Measurements from ENCODE around the gene CDH4.

The CDH4 gene

GRCh38 chr20:61360940-61361339 is 108.9 kb downstream of the CDH4 start:
- no peak for DNase-seq

DNA sequence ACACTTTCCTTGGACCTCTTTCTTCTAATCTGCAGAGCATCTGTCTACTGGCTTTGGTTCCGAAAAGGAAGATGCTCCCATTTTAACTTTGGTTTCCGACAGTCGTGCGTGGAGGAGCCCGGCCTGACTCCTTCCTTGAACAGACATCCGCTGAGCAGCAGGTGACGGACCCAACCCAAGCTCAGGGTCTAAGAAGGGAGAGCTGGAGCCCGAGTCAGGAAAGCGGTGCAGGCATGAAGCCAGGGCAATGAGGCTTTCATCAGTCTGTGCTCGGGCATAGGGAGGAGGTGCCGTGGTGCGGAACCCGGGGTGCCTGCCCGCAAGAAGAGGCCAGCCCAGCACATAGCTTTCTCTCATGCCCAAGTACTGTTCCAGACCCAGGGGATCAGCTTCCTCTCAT is 109.4 kb downstream of the CDH4 start:
- no peak for DNase-seq

- DNase-seq, result no peak
Measured at GRCh38 chr20:61364147-61364546, 112.1 kb downstream of the CDH4 start.

DNA sequence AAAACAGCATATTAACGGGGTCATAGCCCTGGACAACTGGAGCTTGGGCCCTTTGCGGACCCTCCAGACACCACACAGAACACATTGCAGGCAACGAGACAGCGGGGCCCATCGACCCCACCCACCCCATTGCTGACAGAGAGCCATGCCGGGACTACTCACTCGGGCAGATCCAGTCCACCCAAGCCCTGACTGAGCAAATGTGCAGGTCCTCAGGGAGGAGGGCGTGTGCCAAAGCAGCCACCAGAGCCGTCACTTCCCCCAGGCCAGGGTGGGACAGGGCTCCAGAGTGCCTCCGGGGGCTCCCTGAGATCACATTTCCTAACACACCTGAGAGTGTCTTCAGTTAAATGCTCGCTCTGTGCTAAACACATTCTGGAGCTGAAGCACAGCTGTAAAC is 114.9 kb downstream of the CDH4 start:
- no peak for DNase-seq

GRCh38 chr20:61369731-61370520 is 117.9 kb downstream of the CDH4 start:
- no peak for DNase-seq

GRCh38 chr20:61370841-61371303 is 118.8 kb downstream of the CDH4 start:
- DNase-seq, result no peak

- DNase-seq, result no peak
Measured at GRCh38 chr20:61371501-61372136, 119.6 kb downstream of the CDH4 start.

DNA sequence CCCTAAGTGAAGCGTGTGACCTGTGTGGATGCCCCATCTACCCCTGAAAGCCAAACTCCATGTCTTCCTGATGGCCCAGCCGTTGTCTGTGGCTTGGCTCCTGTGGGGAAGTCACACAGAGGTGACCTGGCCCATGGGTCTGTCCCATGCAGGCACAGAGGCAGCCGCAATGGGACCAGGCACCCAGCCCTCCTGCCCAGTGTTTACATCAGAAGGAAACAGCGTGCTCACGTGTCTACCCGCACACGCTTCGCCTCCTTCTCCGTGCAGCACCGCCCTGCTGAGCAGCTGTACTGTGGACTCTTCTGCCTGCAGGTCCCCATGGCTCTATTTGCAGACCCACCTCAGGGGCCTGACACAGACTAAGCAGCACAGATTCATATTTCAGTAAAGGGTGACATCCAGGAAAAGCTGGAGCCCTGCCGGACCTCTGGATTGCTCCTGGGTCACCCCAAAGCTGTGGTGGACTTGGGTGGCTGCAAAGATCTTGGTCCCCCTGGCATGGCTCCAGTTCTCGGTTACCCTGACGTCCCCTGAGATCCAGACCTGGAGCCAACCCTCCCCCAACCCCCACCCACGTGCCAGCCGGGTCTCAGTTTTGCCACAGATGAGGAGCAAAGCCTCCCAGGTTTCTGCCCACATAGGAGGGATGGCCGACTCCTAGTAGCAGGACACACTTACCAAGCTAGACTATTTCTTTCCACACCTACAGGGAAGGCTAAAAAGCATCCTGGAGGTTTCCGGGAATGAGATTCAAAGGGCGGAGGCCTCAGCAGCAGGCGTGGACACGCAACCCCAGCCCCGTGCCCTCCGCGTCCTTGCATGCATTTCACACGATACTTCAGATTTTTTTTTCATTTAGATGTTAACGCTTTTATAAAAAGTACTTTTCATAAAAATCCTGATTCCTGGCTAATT is 120.3 kb downstream of the CDH4 start:
- no peak for DNase-seq

- DNase-seq, result no peak
Measured at GRCh38 chr20:61373055-61373399, 121.0 kb downstream of the CDH4 start.

- no peak for DNase-seq
Measured at GRCh38 chr20:61373956-61374545, 122.0 kb downstream of the CDH4 start.

DNA sequence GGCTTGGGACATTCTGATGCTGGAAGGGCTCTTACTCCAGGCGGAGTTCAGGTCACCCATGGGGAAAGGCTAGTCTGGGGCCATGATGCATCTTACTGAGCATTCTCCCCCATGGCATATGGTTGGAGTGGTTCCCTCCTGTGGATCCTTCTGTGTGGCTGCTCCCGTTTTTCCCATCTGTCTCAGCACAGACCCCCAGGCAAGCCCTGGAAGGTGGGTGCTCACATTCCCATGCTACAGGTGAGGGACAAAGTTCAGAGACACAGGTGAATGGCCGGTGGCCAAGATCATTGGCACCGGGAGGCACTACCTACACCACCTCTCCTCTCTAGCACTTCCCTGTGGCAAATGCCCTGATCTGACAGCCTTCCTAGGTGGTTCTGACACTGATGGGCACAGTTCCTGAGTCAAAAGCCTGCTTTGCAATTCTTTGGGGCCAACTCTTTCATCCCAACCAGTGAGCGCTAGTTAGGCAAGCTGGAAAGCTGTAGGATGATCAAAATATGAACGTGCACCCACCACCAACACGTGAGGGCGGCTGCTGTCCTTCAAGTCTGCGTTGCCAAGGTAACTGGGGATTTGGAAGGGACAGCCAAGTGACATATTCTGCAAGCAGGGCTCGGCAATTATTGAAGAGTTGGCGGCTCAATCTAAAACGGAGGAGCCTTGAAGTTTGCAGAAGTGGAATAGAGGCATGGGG is 124.6 kb downstream of the CDH4 start:
- DNase-seq, result no peak

DNA sequence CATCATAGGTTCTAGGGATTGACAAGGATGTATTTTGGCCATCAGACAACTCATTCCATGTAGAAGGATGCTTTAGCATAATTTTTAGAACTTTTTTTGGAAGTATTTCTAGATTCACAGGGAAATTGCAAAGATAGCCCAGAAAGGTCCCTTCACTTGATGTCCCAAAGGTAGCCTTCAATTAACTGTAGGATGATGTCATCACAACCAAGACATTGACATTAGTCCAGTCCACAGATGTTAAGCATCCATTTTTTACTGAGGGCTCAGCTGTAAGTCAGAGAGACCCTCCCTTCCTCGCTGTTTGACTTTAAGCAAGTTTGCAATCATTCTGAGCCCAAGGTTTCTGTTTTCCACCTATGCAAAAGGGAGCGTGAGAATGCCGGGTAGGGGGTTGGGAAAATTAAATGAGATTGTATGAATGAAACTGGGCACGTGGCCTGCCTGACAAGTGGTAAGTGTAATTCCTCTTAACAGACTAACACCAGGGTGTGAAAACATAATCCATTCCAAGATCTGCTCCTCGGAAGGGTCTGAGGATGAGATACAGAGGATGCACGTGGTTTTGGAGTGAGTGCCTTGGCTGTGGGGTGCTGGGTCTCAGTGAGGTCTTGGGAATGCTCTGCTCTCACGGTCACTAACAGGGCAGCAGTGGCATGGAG is 126.8 kb downstream of the CDH4 start:
- DNase-seq, result no peak

GRCh38 chr20:61379898-61380544 is 128.0 kb downstream of the CDH4 start:
- no peak for DNase-seq

- DNase-seq, result no peak
Measured at GRCh38 chr20:61380545-61380915, 128.5 kb downstream of the CDH4 start.

DNA sequence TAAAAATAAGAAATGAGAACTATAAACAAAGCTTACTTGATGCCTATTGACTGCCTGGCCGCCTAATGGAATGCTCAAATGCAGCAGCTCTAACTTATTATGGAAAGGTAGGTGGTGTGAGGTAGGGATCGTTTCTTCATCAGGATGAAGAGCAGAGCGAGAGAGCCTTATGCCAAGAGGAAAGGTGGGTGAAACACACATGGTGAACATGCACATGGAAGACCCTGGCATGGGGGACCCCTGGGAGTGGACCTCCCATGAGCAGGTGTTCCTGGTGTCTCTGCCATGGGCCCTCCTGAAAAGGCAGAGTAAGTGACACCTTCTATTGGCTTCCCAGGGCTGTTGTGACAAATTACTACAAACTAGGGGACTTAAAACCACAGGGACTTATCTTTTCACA is 130.1 kb downstream of the CDH4 start:
- DNase-seq, result no peak

- no peak for DNase-seq
Measured at GRCh38 chr20:61385296-61385695, 133.2 kb downstream of the CDH4 start.

- DNase-seq, result no peak
Measured at GRCh38 chr20:61385731-61386130, 133.7 kb downstream of the CDH4 start.

DNA sequence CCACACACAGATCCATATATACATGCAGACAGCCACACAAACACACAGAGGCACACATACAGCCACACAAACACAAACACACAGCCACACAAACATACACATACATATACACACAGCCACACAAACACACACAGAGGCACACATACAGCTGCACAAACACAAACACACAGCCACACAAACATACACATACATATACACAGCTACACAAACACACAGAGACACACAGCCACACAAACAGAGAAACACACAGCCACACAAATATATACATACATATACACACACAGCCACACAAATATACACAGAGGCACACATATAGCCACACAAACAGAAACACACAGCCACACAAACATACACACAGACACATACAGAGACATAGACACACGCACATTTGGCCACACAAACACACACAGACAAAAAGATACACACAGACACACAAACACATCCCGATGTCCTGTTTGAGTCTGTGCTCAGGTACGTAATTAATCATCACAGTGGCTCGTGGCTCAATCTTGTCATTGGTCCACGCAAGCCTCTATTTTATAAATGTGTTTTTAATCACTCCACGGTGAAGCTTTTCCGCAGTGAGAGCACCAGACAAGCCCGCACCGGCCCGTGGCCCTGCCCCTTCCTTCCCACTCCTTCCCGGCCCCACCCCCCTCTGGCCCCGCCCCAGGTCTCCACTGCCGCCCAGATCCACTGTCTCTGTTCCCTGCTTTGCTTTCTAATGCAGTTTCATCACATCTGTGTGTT is 135.3 kb downstream of the CDH4 start:
- DNase-seq, result no peak

DNA sequence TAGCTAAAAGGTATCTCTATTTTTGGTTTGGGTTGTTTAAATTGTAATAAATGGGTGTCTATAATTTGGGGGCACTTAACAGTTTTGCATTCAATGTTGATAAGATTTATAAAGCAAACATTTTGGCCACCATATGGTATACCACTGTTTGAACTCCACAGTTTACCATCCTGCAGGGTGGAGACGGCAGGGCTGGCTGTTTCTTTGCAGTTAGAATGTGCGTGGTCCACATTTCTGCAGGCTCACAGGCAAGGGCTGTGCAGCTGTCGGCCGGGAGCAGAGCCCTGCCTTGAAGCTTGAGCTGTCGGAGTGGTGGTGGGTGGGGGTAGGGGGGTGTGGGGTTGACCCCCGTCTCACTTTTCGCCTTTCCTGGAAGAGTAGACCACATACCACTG is 135.9 kb downstream of the CDH4 start:
- no peak for DNase-seq

- no peak for DNase-seq
Measured at GRCh38 chr20:61389077-61389476, 137.0 kb downstream of the CDH4 start.

- no peak for DNase-seq
Measured at GRCh38 chr20:61391185-61391584, 139.1 kb downstream of the CDH4 start.

Measured in NCI-H510A treated with DMSO at 0.1 percent for 48 hours (cell line).